Fibroblast of pulmonary artery (primary cell): Measurements from ENCODE around the gene RIPOR3.
"Not testable (repeated sequence)": the region's sequence is repeated elsewhere in the genome, so short reads cannot be mapped to it uniquely, and the experiment has no call there.

ENCODE experiments used
- DNase-seq: peaks from one replicate; pipeline ENCODE4 v3.0.0-alpha.2; 2010; ENCODE audit warnings: low read depth
- H3K4me3 ChIP-seq: replicated peaks from 2 replicates; pipeline ENCODE4 v1.5.1; 2011; ENCODE audit warnings: low read depth, mild to moderate bottlenecking, control low read depth, low read length, moderate library complexity
- TF ChIP-seq, protein P1 (sequence below): IDR thresholded peaks from 2 replicates; pipeline ENCODE4 v1.5.1; 2011; ENCODE audit warnings: mild to moderate bottlenecking, control low read depth, low read length, inconsistent platforms; ENCODE audit errors: missing control alignments

Gene RIPOR3

DNA sequence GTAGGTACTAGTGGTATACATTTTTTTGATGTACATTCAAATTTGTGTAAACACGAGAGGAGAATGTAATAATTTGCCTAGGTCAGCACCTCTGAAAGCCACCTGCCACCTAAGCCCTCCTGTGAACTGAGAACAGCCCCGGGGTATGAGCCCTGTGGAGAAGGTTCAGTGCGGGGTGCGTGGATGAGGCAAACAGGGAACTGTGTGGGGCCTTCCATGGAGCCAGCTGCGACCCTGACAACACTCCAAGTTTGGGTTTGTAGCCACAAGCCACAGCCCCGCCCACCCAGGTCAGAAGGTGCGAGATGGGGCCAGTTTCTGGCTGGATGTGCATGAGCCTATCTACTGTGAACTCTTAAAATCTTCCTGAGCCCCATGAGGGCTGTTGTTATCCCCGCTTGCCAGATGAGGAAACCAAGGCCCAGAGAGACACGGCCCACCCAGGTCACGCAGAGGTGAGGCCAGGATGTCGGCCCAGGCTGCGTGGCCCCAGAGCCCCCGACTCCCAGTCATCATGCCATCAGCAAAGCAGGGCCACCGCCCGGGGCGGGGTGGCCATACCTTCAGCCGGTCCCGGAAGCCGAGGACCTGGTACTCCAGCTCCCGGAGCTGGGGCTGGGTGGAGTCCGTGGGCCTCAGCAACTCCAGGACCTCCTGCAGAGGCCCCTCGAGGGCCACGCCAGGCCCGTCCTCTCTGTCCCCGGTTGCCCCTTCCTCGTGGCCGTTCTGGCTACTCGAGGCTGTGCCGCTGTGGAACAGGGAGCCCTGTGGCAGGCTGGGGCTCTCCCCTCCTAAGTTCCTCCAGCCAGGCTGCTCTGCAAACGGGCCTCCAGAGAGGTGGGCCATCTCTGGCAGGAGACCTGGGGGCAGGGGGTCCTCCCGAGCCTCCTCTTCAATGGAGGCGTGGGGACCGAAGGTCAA is 89.6 kb downstream of the RIPOR3 start:
- TF ChIP-seq, protein P1, sequence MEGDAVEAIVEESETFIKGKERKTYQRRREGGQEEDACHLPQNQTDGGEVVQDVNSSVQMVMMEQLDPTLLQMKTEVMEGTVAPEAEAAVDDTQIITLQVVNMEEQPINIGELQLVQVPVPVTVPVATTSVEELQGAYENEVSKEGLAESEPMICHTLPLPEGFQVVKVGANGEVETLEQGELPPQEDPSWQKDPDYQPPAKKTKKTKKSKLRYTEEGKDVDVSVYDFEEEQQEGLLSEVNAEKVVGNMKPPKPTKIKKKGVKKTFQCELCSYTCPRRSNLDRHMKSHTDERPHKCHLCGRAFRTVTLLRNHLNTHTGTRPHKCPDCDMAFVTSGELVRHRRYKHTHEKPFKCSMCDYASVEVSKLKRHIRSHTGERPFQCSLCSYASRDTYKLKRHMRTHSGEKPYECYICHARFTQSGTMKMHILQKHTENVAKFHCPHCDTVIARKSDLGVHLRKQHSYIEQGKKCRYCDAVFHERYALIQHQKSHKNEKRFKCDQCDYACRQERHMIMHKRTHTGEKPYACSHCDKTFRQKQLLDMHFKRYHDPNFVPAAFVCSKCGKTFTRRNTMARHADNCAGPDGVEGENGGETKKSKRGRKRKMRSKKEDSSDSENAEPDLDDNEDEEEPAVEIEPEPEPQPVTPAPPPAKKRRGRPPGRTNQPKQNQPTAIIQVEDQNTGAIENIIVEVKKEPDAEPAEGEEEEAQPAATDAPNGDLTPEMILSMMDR: no peak
- no peak for DNase-seq
- no peak overlapping the region for H3K4me3 ChIP-seq

DNA sequence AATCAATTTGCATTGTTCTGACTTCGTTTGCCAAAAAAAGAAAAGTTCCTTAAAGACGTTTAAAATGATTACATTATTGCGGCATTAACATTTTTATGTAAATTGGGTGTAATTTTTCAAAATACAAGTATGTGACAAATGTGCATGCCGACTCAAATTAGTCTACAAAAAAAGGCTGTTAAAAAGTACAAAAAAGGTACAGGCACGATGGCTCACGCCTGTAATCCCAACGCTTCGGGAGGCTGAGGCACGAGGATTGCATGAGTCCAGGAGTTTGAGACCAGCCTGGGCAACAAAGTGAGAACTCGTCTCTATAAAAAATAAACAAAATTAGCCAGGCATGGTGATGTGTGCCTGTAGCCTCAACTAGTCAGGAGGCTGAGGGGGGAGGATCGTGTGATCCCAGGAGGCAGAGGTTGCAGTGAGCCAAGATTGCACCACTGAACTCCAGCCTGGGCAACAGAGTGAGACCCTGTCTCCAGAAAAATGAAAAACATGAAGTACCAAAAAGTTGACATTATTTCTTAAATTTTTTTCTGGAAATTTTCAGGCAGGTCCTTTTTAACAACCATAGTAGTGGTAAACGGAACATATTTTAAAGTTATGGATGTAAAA is 91.0 kb downstream of the RIPOR3 start:
- DNase-seq: no peak
- TF ChIP-seq, protein P1: no peak
- H3K4me3 ChIP-seq: no peak overlapping the region

DNA sequence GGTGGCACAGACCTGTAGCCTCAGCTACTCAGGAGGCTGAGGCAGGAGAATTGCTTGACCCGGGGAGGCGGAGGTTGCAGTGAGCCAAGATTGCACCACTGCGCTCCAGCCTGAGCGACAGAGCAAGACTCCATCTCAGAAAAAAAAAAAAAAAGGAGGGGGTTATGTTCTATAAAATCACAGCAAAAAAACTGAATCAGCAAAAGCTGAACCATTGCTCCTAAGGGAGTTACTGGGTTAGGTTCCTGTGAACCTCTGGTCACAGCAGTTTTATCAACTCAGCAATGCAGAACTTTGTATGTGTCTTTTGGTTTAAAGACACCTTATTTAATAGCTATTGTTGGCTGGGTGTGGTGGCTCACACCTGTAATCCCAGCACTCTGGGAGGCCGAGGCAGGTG is 92.6 kb downstream of the RIPOR3 start:
- not testable (repeated sequence) for H3K4me3 ChIP-seq, DNase-seq

DNA sequence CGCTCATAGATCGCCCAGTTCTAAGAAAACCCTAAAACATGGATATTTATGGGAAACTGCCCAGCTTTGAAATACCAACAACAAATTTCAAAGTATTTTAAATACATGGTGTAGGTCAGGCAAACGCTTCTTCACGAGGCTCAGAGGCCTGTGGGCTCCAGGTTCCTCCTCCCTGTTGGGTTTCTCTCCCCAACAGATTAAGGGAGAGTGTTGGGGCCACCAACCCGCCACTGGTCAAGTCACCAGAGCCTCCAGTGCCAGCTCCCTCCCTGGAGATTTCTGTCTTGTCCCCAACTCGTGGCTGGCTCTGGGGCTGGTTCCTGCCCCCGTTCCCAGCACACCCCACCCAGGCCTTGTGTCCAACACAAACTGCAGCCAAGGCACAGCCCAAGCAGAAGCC is 93.3 kb downstream of the RIPOR3 start:
- no peak overlapping the region for H3K4me3 ChIP-seq
- TF ChIP-seq, protein P1: no peak
- no peak for DNase-seq

DNA sequence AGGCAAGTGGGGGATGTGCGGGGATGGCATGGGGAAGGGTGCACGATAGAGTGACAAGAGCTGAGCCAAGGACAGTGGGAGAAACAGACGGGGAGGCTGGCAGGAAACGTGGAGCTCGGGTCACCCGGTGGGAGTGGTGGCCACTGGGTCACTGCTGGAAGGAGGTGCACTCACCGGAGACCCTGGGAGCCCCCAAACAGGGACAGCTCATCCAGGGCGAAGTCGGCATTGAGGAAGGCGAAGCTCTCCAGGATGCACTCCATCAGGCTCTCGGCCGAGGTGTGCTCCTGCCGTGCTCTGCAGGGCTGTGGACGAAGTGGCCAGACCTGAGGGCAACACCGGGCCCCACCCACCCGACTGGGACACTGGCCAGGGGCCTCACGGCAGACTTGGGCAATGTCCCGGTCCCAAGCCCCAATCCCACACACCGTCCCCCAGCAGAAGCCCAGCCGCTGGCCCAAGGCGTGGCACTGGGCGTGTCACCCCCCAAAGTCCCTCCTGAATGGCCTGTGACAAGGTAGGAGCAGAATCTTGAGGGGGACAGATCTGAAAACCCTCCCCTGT is 93.9 kb downstream of the RIPOR3 start:
- DNase-seq: no peak
- TF ChIP-seq, protein P1: no peak
- no peak overlapping the region for H3K4me3 ChIP-seq

DNA sequence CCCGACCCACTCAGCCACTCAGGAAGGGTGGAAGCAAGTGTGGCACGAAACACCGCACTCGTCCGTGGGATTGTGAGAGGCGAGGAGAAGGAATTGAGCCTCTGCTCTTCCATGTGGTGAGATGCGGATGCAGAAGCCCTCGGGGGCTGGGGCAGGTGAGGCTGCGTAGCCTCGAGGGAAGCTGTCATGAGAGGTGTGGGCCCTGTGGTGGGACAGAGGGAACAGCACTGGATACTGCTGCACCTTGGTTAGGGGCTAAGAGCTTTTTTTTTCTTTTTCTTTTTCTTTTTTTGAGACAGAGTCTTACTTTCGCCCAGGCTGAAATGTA is 94.7 kb downstream of the RIPOR3 start:
- no peak overlapping the region for H3K4me3 ChIP-seq
- DNase-seq: no peak
- TF ChIP-seq, protein P1: no peak

DNA sequence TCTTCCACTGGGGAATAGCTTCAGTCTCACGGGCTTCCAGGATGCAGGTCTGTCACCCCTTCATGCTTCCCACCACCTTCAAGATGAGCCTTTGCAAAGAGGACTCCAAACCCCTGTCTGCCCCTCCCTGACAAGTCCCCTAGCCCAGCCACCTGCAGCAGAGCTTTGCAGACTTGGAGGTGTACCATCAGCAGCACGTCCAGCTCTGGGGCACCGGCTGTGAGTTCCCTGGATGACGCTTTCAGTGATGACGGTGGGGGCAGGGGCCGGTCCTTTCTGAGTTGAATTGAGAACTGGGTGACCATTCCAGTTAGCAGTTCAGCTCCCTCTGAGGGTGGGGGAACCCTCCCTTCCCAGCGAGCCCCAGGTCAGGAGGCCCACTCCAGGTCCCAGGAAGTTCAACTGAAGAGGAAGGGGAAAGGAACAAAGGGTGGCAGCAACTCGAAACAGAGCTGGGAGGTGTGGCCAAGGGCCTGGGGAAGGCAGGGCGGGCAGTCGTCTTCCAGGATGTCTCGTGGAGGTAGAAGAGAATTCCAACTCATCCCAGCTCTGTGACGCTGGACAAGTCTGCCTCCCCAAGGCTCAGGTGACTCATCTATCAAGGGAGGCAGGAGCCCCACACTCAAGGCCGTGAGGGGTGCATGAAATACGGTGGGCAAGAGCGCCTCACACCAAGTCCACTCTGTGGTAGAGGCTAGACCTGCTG is 95.2 kb downstream of the RIPOR3 start:
- no peak overlapping the region for H3K4me3 ChIP-seq
- TF ChIP-seq, protein P1: no peak
- peak; percentile 22 for DNase-seq
